GM23338 (cell line): ENCODE data around the gene HDHD3. TPM values are rescaled to one million over a fixed set of nuclear protein-coding genes. Genes with fewer than 3 reads are reported as not detected.
A peak's percentile ranks its signal among the peaks of the same experiment; 100 is the strongest.
"Not testable (repeated sequence)": the region's sequence is repeated elsewhere in the genome, so short reads cannot be mapped to it uniquely, and the experiment has no call there.

Experiments used
- ATAC-seq: fragments of 200-7000 bp; cut with Tn5 transposase; 3 replicates; pipeline ENCODE4 v1.9.1; 2020
- DNase-seq: peaks from one replicate; pipeline ENCODE4 v3.0.0-alpha.2; 2015; ENCODE audit warnings: low spot score
- H2AFZ ChIP-seq: fragments of 200-600 bp; sonication (generic); 2 replicates; pipeline ENCODE4 v1.8.0; 2016; ENCODE audit warnings: antibody characterized with exemption, mild to moderate bottlenecking, moderate library complexity
- H3F3A ChIP-seq: fragments of 200-600 bp; sonication (generic); replicated peaks from 2 replicates; pipeline ENCODE4 v1.8.0; 2017; ENCODE audit warnings: antibody characterized with exemption, mixed run types, low read depth
- H3K27ac ChIP-seq: fragments of 200-600 bp; sonication (generic); 2 replicates; pipeline ENCODE4 v1.6.1; 2016; ENCODE audit warnings: low read depth
- H3K27me3 ChIP-seq: fragments of 200-600 bp; sonication (generic); 2 replicates; pipeline ENCODE4 v1.8.0; 2016; ENCODE audit warnings: mild to moderate bottlenecking, mixed run types, moderate library complexity; ENCODE audit not compliant: insufficient read depth
- H3K36me3 ChIP-seq: fragments of 200-600 bp; sonication (generic); 2 replicates; pipeline ENCODE4 v1.8.0; 2016; ENCODE audit warnings: mild to moderate bottlenecking; ENCODE audit not compliant: insufficient read depth
- H3K4me1 ChIP-seq: fragments of 200-600 bp; sonication (generic); 2 replicates; pipeline ENCODE4 v1.8.0; 2016; ENCODE audit warnings: mild to moderate bottlenecking, moderate library complexity; ENCODE audit not compliant: insufficient read depth
- H3K4me2 ChIP-seq: fragments of 200-600 bp; sonication (generic); 2 replicates; pipeline ENCODE4 v1.7.1; 2017; ENCODE audit warnings: mixed run types
- H3K4me3 ChIP-seq: fragments of 200-600 bp; sonication (generic); 2 replicates; pipeline ENCODE4 v1.6.1; 2016; ENCODE audit warnings: mixed run types
- H3K79me2 ChIP-seq: fragments of 200-600 bp; sonication (generic); replicated peaks from 2 replicates; pipeline ENCODE4 v1.8.0; 2017; ENCODE audit warnings: mild to moderate bottlenecking; ENCODE audit not compliant: insufficient read depth
- H3K9me2 ChIP-seq: fragments of 200-600 bp; sonication (generic); 2 replicates; pipeline ENCODE4 v1.8.0; 2017; ENCODE audit not compliant: insufficient read depth
- H4K20me1 ChIP-seq: fragments of 200-600 bp; sonication (generic); replicated peaks from 2 replicates; pipeline ENCODE4 v1.8.0; 2017; ENCODE audit warnings: mild to moderate bottlenecking; ENCODE audit not compliant: insufficient read depth
- H3K27ac Mint-ChIP-seq: 2 replicates; pipeline ENCODE4 v1.8.0; 2020; ENCODE audit warnings: inconsistent platforms, mild to moderate bottlenecking, moderate library complexity, mixed read lengths
- H3K27me3 Mint-ChIP-seq: 3 replicates; pipeline ENCODE4 v1.8.0; 2022; ENCODE audit warnings: low read depth, mild to moderate bottlenecking, moderate library complexity, mixed read lengths, inconsistent platforms; ENCODE audit not compliant: insufficient read depth, poor library complexity
- H3K36me3 Mint-ChIP-seq: 3 replicates; pipeline ENCODE4 v1.8.0; 2021; ENCODE audit warnings: low read depth, mild to moderate bottlenecking, inconsistent platforms, moderate library complexity, mixed read lengths
- H3K4me1 Mint-ChIP-seq: 3 replicates; pipeline ENCODE4 v1.8.0; 2020; ENCODE audit warnings: mild to moderate bottlenecking, inconsistent platforms, mixed read lengths
- H3K4me3 Mint-ChIP-seq: 3 replicates; pipeline ENCODE4 v1.8.0; 2021; ENCODE audit warnings: moderate library complexity, mild to moderate bottlenecking, inconsistent platforms, mixed read lengths
- H3K9me3 Mint-ChIP-seq: 3 replicates; pipeline ENCODE4 v1.8.0; 2020; ENCODE audit warnings: moderate library complexity, mild to moderate bottlenecking, inconsistent platforms, mixed read lengths
- STAT1 ChIP-seq: IDR thresholded peaks from one replicate; pipeline ENCODE4 v1.6.1; 2016; ENCODE audit warnings: antibody characterized with exemption; ENCODE audit not compliant: unreplicated experiment
- polyA plus RNA-seq: library from polyadenylated mRNA; unstranded; fragments of >200 nt; fragmentation: Nextera tagmentation; extraction: Ambion mirVana; gene quantifications from 2 replicates; pipeline ENCODE4 v1.2.1, GENCODE V29; 2016
- total RNA-seq: library from RNA; depleted of rRNA; stranded (reverse); fragments of >200 nt; shearing (Covaris generic); gene quantifications from 2 replicates; pipeline ENCODE4 v1.2.3, GENCODE V29; 2014
- TF ChIP-seq, protein P1 (sequence below), 2 experiments: fragments of 200-600 bp in 1 of 2; sonication (generic) in 1 of 2; conservative IDR thresholded peaks; 2 replicates each; pipeline versions ENCODE4 v1.5.1 to v1.6.1; 2016 to 2017; ENCODE audit warnings: antibody characterized with exemption in 2 of 2, low read depth in 2 of 2, mild to moderate bottlenecking in 2 of 2, moderate library complexity in 1 of 2
- TF ChIP-seq, protein P2 (sequence below): fragments of 250-450 bp; sonication (Bioruptor Pico); IDR thresholded peaks from 2 replicates; pipeline ENCODE4 v1.5.0; 2020; ENCODE audit warnings: mild to moderate bottlenecking, moderate library complexity

The HDHD3 gene
- total and polyA plus RNA-seq, 2 experiments from 2014 or later, result 9.5 to 17.7 TPM

DNA sequence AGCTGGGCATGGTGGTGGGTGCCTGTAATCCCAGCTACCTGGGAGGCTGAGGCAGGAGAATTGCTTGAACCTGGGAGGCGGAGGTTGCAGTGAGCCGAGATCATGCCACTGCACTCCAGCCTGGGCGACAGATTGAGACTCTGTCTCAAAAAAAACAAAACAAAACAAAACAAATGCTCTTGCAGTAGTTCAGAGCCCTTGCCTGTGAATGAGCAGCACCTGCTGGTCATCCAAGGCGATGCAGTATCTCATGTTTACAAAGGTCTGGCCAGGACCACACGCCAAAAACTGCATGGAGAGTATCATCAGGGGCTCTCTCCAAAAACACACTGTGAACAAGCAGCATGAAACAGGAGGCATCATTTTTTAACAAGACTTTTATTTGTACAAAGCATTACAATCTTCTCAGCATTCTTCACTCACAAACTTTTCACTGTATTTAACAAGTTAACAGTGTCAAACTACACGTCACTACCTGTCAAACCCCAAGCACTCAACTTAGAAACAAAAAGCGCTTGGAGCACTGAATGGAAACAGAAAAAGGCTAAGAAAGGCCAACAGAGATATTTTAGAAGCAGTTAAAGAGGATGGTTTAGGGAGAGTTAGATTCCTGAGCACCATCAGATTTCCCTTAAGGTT, 30.2 kb upstream of the HDHD3 start:
- H3K27ac Mint-ChIP-seq, H3K4me3 ChIP-seq, H3K9me3 Mint-ChIP-seq, H2AFZ ChIP-seq, H3K9me2 ChIP-seq, H3K27me3 ChIP-seq, H4K20me1 ChIP-seq, H3K4me1 ChIP-seq, H3K4me2 ChIP-seq: not testable (repeated sequence)
- H3K4me3 Mint-ChIP-seq, result peak overlapping the region; percentile 25; the same call in 1 of the 3 replicates
- peaks cover 14% of the 10 kb centered on the region for H3K79me2 ChIP-seq
- peaks cover 39% of the 10 kb centered on the region for H3K36me3 Mint-ChIP-seq
- H3K4me1 Mint-ChIP-seq, result peaks cover 21% of the 10 kb centered on the region
- peaks cover 20% of the 10 kb centered on the region for H3K27me3 Mint-ChIP-seq
- ATAC-seq (peak; percentile 21), DNase-seq (peak; percentile 80)
- TF ChIP-seq, protein P1, sequence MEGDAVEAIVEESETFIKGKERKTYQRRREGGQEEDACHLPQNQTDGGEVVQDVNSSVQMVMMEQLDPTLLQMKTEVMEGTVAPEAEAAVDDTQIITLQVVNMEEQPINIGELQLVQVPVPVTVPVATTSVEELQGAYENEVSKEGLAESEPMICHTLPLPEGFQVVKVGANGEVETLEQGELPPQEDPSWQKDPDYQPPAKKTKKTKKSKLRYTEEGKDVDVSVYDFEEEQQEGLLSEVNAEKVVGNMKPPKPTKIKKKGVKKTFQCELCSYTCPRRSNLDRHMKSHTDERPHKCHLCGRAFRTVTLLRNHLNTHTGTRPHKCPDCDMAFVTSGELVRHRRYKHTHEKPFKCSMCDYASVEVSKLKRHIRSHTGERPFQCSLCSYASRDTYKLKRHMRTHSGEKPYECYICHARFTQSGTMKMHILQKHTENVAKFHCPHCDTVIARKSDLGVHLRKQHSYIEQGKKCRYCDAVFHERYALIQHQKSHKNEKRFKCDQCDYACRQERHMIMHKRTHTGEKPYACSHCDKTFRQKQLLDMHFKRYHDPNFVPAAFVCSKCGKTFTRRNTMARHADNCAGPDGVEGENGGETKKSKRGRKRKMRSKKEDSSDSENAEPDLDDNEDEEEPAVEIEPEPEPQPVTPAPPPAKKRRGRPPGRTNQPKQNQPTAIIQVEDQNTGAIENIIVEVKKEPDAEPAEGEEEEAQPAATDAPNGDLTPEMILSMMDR (conservative IDR thresholded peaks at IDR 0.05; ENCODE audit: low read depth in 2 of 2), result peak; percentile 69 to 82
- H3K36me3 ChIP-seq, result peaks cover 15% of the 10 kb centered on the region
- H3F3A ChIP-seq, result peaks cover 24% of the 10 kb centered on the region
- H3K27ac ChIP-seq, result peak overlapping the region; percentile 69

DNA sequence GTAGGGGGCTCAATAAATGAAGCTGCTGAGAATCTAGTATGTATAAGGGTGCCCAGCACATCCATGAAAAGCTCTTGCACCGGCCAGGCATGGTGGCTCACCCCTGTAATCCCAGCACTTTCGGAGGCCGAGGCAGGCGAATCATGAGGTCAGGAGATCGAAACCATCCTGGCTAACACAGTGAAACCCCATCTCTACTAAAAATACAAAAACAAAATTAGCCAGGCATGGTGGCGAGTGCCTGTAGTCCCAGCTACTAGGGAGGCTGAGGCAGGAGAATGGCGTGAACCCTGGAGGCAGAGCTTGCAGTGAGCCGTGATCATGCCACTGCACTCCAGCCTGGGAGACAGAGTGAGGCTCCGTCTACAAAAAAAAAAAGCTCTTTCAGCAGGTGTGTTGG, 29.6 kb upstream of the HDHD3 start:
- not testable (repeated sequence) for DNase-seq, H3K9me3 Mint-ChIP-seq, H3K4me3 ChIP-seq, H3K27ac Mint-ChIP-seq, H3K4me3 Mint-ChIP-seq, H4K20me1 ChIP-seq, ATAC-seq, H3K9me2 ChIP-seq, H3K4me2 ChIP-seq, H3K4me1 ChIP-seq, H2AFZ ChIP-seq, H3K27me3 ChIP-seq
- Histone ChIP-seq H3K27ac (peak overlapping the region; percentile 69; the same call in 1 of the 2 replicates), H3K36me3 (peaks cover 15% of the 10 kb centered on the region), H3F3A (peaks cover 26% of the 10 kb centered on the region), H3K79me2 (peaks cover 14% of the 10 kb centered on the region)
- Mint-ChIP-seq H3K4me1 (peaks cover 21% of the 10 kb centered on the region), H3K36me3 (peaks cover 39% of the 10 kb centered on the region), H3K27me3 (peaks cover 20% of the 10 kb centered on the region)

DNA sequence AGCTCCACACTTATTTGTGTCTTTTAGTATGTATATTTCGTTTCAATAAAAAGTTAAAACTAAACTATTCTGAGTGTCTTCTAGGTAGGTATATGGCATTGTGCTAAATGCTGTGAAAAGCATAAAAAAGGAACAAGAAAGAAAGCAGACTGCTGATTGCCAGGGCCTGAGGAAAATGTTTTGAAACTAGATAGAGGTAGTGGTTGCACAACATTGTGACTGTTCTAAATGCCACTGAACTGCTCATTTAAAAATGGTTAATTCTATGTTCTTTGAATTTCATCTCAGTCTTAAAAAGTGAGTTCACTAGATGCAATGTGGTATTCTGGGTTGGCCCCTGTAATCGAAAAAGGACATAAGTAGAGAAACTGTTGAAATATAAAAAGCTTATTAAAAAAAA, 26.9 kb upstream of the HDHD3 start:
- no peaks in the 10 kb centered on the region; the same call in 2 of the 3 replicates for H3K9me3 Mint-ChIP-seq
- Histone ChIP-seq H3K79me2 (peaks cover 1% of the 10 kb centered on the region), H3K4me1 (no peaks in the 10 kb centered on the region), H3K27me3 (no peaks in the 10 kb centered on the region), H3K4me3 (no peak overlapping the region), H2AFZ (no peak overlapping the region), H3K27ac (no peak overlapping the region), H3K4me2 (no peak overlapping the region), H4K20me1 (peaks cover 3% of the 10 kb centered on the region), H3K9me2 (no peaks in the 10 kb centered on the region), H3K36me3 (peaks cover 13% of the 10 kb centered on the region), H3F3A (peaks cover 19% of the 10 kb centered on the region)
- no peak for DNase-seq
- H3K4me3 Mint-ChIP-seq, result no peak overlapping the region
- H3K27ac Mint-ChIP-seq, result no peak overlapping the region
- H3K4me1 Mint-ChIP-seq, result peaks cover 12% of the 10 kb centered on the region
- H3K36me3 Mint-ChIP-seq, result peaks cover 20% of the 10 kb centered on the region
- ATAC-seq, result no peak
- H3K27me3 Mint-ChIP-seq, result peaks cover 7% of the 10 kb centered on the region
- no peak for TF ChIP-seq STAT1
- TF ChIP-seq, protein P2, sequence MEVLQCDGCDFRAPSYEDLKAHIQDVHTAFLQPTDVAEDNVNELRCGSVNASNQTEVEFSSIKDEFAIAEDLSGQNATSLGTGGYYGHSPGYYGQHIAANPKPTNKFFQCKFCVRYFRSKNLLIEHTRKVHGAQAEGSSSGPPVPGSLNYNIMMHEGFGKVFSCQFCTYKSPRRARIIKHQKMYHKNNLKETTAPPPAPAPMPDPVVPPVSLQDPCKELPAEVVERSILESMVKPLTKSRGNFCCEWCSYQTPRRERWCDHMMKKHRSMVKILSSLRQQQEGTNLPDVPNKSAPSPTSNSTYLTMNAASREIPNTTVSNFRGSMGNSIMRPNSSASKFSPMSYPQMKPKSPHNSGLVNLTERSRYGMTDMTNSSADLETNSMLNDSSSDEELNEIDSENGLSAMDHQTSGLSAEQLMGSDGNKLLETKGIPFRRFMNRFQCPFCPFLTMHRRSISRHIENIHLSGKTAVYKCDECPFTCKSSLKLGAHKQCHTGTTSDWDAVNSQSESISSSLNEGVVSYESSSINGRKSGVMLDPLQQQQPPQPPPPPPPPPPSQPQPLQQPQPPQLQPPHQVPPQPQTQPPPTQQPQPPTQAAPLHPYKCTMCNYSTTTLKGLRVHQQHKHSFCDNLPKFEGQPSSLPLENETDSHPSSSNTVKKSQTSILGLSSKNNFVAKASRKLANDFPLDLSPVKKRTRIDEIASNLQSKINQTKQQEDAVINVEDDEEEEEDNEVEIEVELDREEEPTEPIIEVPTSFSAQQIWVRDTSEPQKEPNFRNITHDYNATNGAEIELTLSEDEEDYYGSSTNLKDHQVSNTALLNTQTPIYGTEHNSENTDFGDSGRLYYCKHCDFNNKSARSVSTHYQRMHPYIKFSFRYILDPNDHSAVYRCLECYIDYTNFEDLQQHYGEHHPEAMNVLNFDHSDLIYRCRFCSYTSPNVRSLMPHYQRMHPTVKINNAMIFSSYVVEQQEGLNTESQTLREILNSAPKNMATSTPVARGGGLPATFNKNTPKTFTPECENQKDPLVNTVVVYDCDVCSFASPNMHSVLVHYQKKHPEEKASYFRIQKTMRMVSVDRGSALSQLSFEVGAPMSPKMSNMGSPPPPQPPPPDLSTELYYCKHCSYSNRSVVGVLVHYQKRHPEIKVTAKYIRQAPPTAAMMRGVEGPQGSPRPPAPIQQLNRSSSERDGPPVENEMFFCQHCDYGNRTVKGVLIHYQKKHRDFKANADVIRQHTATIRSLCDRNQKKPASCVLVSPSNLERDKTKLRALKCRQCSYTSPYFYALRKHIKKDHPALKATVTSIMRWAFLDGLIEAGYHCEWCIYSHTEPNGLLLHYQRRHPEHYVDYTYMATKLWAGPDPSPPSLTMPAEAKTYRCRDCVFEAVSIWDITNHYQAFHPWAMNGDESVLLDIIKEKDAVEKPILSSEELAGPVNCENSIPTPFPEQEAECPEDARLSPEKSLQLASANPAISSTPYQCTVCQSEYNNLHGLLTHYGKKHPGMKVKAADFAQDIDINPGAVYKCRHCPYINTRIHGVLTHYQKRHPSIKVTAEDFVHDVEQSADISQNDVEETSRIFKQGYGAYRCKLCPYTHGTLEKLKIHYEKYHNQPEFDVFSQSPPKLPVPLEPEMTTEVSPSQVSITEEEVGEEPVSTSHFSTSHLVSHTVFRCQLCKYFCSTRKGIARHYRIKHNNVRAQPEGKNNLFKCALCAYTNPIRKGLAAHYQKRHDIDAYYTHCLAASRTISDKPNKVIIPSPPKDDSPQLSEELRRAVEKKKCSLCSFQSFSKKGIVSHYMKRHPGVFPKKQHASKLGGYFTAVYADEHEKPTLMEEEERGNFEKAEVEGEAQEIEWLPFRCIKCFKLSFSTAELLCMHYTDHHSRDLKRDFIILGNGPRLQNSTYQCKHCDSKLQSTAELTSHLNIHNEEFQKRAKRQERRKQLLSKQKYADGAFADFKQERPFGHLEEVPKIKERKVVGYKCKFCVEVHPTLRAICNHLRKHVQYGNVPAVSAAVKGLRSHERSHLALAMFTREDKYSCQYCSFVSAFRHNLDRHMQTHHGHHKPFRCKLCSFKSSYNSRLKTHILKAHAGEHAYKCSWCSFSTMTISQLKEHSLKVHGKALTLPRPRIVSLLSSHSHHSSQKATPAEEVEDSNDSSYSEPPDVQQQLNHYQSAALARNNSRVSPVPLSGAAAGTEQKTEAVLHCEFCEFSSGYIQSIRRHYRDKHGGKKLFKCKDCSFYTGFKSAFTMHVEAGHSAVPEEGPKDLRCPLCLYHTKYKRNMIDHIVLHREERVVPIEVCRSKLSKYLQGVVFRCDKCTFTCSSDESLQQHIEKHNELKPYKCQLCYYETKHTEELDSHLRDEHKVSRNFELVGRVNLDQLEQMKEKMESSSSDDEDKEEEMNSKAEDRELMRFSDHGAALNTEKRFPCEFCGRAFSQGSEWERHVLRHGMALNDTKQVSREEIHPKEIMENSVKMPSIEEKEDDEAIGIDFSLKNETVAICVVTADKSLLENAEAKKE, result no peak
- TF ChIP-seq, protein P1 (conservative IDR thresholded peaks at IDR 0.05; ENCODE audit: low read depth in 2 of 2), result no peak
